HG03159 (cell line): Measurements from ENCODE around the gene SSX2IP.
"Not testable (repeated sequence)": the region's sequence is repeated elsewhere in the genome, so short reads cannot be mapped to it uniquely, and the experiment has no call there.

Source experiments
- ATAC-seq: cut with Tn5 transposase; IDR thresholded peaks from one replicate; pipeline ENCODE4 v1.9.1; 2021; ENCODE audit warnings: mild to moderate bottlenecking, moderate library complexity; ENCODE audit not compliant: unreplicated experiment

SSX2IP gene

GRCh38 chr1:84677415-84678099 is 12.7 kb downstream of the SSX2IP start:
- no peak for ATAC-seq

GRCh38 chr1:84675631-84676030 is 14.6 kb downstream of the SSX2IP start:
- no peak for ATAC-seq

- ATAC-seq: no peak
These were observed 15.2 kb downstream of the SSX2IP start for GRCh38 chr1:84675106-84675505.

- no peak for ATAC-seq
These were observed 15.6 kb downstream of the SSX2IP start for GRCh38 chr1:84674705-84675104.

- no peak for ATAC-seq
These were observed 16.2 kb downstream of the SSX2IP start for GRCh38 chr1:84674021-84674420.

- ATAC-seq: no peak
These were observed 18.0 kb downstream of the SSX2IP start for GRCh38 chr1:84672080-84672854.

GRCh38 chr1:84669831-84670230 is 20.4 kb downstream of the SSX2IP start:
- no peak for ATAC-seq

- ATAC-seq: no peak
These were observed 22.1 kb downstream of the SSX2IP start for GRCh38 chr1:84668185-84668584.

GRCh38 chr1:84665703-84666317 is 24.5 kb downstream of the SSX2IP start:
- ATAC-seq: no peak

GRCh38 chr1:84653130-84653677 is 37.1 kb downstream of the SSX2IP start:
- ATAC-seq: no peak

GRCh38 chr1:84644472-84644871 is 45.8 kb downstream of the SSX2IP start:
- no peak for ATAC-seq

- no peak for ATAC-seq
These were observed 47.1 kb downstream of the SSX2IP start for GRCh38 chr1:84643183-84643582.

- ATAC-seq: no peak
These were observed 47.5 kb downstream of the SSX2IP start for GRCh38 chr1:84642774-84643173.

GRCh38 chr1:84639731-84640130 is 50.5 kb downstream of the SSX2IP start:
- not testable (repeated sequence) for ATAC-seq

GRCh38 chr1:84635429-84635828 is 54.8 kb downstream of the SSX2IP start:
- ATAC-seq: no peak

- no peak for ATAC-seq
These were observed 55.6 kb downstream of the SSX2IP start for GRCh38 chr1:84634536-84635205.

GRCh38 chr1:84632673-84633434 is 57.4 kb downstream of the SSX2IP start:
- no peak for ATAC-seq

- ATAC-seq: no peak
These were observed 58.1 kb downstream of the SSX2IP start for GRCh38 chr1:84632137-84632536.

GRCh38 chr1:84624876-84625275 is 65.4 kb downstream of the SSX2IP start:
- ATAC-seq: no peak

- no peak for ATAC-seq
These were observed 68.7 kb downstream of the SSX2IP start for GRCh38 chr1:84621553-84621952.
